Activated T-cell treated with anti-CD3 and anti-CD28 coated beads, Interleukin-2, amount 50 U/mL, for 72 hours (primary cell): ENCODE data around the gene UBE3C. TPM values are rescaled to one million over a fixed set of nuclear protein-coding genes. Genes with fewer than 3 reads are reported as not detected.
"Not testable (repeated sequence)": the region's sequence is repeated elsewhere in the genome, so short reads cannot be mapped to it uniquely, and the experiment has no call there.

Source experiments
- ATAC-seq, 2 donors: fragments of 150-1000 bp; cut with Tn5 transposase; replicated peaks in 1 of 2; 2 replicates each; pipeline ENCODE4 v1.10.0; 2021; ENCODE audit warnings: moderate library complexity in 2 of 2, mild to moderate bottlenecking in 1 of 2
- DNase-seq, 2 donors: peaks; one replicate each; pipeline ENCODE4 v3.0.0; 2021 to 2022; ENCODE audit warnings: mixed read lengths in 1 of 2
- H3K27ac Mint-ChIP-seq: one replicate; pipeline ENCODE4 v1.8.0; 2022; ENCODE audit warnings: mild to moderate bottlenecking, moderate library complexity, mixed read lengths
- H3K27me3 Mint-ChIP-seq: one replicate; pipeline ENCODE4 v1.8.0; 2022; ENCODE audit warnings: low read depth, mixed read lengths
- H3K36me3 Mint-ChIP-seq, 2 donors: one replicate each; pipeline ENCODE4 v1.8.0; 2022; ENCODE audit warnings: mixed read lengths in 2 of 2, mild to moderate bottlenecking in 1 of 2; ENCODE audit not compliant: insufficient read depth in 2 of 2
- H3K4me1 Mint-ChIP-seq: one replicate; pipeline ENCODE4 v1.8.0; 2022; ENCODE audit warnings: low read depth, mixed read lengths
- H3K4me3 Mint-ChIP-seq, 2 donors: one replicate each; pipeline ENCODE4 v1.8.0; 2022; ENCODE audit warnings: mild to moderate bottlenecking in 2 of 2, mixed read lengths in 2 of 2, moderate library complexity in 2 of 2
- H3K9me3 Mint-ChIP-seq, 2 donors: one replicate each; pipeline ENCODE4 v1.8.0; 2022; ENCODE audit warnings: mixed read lengths in 2 of 2
- total RNA-seq, 2 donors: library from RNA; stranded (reverse); gene quantifications; one replicate each; pipeline ENCODE4 v1.2.3, GENCODE V29; 2022

UBE3C gene
- total RNA-seq, 2 donors from 2014 or later, result 39.6 to 42.6 TPM

DNA sequence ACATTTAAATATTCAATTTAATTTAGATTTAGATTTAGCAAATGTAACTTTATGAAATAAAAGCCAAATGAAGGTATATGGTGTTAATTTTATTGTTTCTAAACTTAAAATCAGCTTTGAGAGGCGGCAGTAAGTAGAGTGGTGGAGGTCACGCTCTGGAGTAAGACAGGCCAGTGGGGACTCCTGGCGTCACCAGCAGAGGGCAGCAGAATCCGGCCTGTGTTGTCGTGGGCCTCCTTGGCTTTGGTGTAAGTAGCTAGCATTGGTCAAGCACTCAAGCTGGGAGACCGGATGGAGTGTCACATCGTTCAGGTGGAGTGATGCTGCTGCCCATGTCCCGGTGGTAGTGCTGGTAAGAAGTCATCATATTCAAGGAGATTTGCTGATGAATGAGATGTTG lies 99.4 kb downstream of the UBE3C start:
- no peaks in the 10 kb centered on the region for H3K27me3 Mint-ChIP-seq
- peaks cover 11 to 21% of the 10 kb centered on the region in 2 donors for H3K36me3 Mint-ChIP-seq
- H3K4me3 Mint-ChIP-seq, result no peak overlapping the region
- ATAC-seq (no peak), DNase-seq (no peak)
- H3K4me1 Mint-ChIP-seq, result no peaks in the 10 kb centered on the region
- no peak overlapping the region for H3K27ac Mint-ChIP-seq
- peaks cover 0 to 2% of the 10 kb centered on the region in 2 donors for H3K9me3 Mint-ChIP-seq

DNA sequence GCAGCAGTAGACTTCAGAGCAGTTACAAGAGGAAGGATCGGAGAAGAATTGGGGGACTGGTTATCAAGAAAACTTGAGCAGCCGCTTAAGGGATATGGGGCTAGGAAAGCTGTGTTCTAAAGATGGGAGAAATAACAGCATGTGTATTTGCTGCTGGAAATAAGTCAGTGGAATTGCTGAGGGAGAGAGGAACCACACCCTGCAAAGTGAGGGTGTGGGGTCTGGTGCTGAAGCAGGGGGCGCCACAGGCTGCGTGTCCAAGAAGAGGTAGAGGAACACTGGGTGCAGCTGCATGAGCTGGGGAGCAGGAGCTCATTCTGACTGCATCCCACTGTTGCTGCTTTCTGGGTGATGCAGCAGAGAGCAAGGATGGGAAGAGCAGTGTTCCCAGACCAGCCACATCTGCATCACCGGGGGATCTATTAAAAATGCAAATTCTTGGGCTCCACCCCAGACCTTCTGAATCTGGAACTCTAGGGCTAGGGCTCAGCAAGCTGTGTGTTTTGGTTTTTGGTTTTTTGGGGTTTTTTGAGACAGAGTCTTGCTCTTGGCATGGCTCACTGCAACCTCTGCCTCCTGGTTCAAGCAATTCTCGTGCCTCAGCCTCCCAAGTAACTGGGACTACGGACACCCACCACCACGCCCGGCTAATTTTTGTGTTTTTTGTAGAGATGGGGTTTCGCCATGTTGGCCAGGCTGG lies 101.0 kb downstream of the UBE3C start:
- Mint-ChIP-seq H3K9me3 (peaks cover 0 to 2% of the 10 kb centered on the region in 2 donors), H3K27me3 (no peaks in the 10 kb centered on the region), H3K4me1 (no peaks in the 10 kb centered on the region), H3K4me3 (no peak overlapping the region), H3K36me3 (peaks cover 11 to 18% of the 10 kb centered on the region in 2 donors), H3K27ac (no peak overlapping the region)
- DNase-seq (no peak), ATAC-seq (no peak)

DNA sequence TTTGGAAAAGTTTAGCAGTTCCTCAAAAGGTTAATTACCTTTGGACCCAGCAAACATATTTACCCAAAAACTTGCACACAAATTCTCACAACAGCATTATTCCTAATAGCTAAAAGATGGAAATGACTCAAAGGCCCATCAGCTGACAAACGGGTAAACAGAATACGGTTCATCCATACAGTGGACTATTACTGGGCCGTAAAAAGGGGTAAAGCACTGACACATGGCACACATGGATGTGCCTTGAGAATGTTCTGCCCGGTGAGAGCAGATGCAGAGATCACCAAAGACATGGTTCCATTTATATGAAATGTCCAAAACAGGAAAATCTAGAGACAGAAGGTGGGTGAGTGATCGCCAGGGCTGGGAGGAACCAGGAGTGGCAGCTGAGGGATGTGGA lies 102.9 kb downstream of the UBE3C start:
- Mint-ChIP-seq H3K9me3 (peaks cover 0 to 2% of the 10 kb centered on the region in 2 donors), H3K27me3 (no peaks in the 10 kb centered on the region), H3K27ac (no peak overlapping the region), H3K4me1 (no peaks in the 10 kb centered on the region), H3K4me3 (no peak overlapping the region), H3K36me3 (peaks cover 11 to 14% of the 10 kb centered on the region in 2 donors)
- ATAC-seq, result no peak
- DNase-seq, result no peak

DNA sequence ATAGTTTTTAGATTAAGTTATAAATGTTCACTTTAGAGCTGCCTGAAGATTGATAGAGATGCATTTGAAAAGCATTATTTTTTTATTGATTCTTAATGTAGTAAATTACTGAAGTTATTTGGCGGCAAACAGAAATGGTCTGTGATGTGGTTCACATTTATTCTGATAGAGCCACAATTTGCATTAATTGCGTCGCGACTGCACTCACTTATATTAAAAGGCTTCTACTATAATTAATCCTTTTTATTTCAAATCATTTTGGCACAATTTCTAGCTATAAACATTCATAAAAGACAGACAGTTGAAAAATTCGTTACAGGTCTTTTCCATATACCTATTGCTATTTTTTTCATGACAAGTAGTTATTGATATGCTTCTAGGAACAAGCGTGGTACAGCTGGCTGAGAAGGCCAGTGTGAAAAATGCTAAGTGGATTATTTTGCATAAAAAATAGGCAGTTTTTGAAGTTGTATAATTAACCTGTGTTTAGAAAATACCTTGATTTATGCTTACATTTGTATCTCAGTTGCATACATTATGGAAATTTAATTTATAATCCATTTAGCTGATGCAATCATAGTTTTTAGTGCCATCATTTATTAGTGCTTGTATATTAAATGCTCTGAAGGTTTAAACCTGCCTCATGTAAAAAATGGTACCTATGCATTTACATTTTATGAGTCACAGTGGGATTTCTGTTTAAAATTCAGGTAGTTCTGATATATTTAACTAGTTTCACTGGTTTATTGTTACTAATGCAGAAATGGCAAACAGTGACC lies 106.0 kb downstream of the UBE3C start:
- Mint-ChIP-seq H3K36me3 (peaks cover 0 to 3% of the 10 kb centered on the region in 2 donors), H3K27ac (no peak overlapping the region), H3K27me3 (no peaks in the 10 kb centered on the region), H3K4me1 (no peaks in the 10 kb centered on the region), H3K4me3 (no peak overlapping the region), H3K9me3 (no peaks in the 10 kb centered on the region)
- DNase-seq, result no peak
- ATAC-seq, result no peak

DNA sequence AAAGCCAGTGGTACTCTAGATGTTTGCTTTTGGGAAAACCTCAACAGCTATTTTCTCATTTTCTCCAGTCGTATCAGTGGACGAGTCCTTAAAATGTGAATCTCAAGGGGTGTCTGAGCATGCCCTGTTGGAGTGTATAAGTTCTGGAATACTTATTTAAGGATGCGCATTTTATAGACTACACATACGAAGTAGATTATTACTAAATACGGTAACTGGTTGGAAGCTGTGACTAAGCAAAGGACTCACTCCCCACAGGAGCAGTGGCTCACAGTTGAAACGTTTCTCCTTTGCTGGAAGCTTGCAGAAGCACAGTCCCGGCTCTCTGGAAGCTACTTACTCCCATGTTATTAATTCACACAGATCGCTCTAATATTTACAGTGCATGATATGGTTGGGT lies 107.3 kb downstream of the UBE3C start:
- peak overlapping the region; percentile 5 for H3K27ac Mint-ChIP-seq
- no peaks in the 10 kb centered on the region for H3K9me3 Mint-ChIP-seq
- no peaks in the 10 kb centered on the region for H3K27me3 Mint-ChIP-seq
- H3K4me1 Mint-ChIP-seq, result no peaks in the 10 kb centered on the region
- peaks cover 0 to 5% of the 10 kb centered on the region in 2 donors for H3K36me3 Mint-ChIP-seq
- ATAC-seq (no peak), DNase-seq (no peak)
- no peak overlapping the region for H3K4me3 Mint-ChIP-seq

DNA sequence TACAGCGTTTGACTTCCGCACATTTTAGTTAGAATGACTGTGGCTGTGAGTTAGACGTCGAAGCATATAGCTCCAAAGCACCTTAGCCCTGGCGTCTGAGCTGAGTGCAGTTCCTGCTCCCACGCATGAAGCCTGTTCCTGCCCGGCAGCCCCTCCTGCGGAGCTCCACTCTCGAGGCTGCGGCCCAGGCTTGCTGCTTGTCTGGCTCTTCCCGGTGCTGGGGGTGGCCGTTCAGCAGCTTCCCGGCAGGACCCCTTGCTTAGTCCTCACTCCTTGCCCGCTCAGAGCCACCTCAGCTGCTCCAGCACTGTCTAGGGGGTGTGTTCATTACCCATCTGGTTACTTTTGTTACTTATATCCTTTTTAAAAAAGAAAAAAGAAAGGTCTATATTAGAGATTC lies 109.9 kb downstream of the UBE3C start:
- Mint-ChIP-seq H3K27me3 (no peaks in the 10 kb centered on the region), H3K9me3 (no peaks in the 10 kb centered on the region), H3K4me3 (no peak overlapping the region), H3K4me1 (no peaks in the 10 kb centered on the region), H3K27ac (no peak overlapping the region), H3K36me3 (peaks cover 0 to 12% of the 10 kb centered on the region in 2 donors)
- no peak for ATAC-seq
- DNase-seq, result no peak

DNA sequence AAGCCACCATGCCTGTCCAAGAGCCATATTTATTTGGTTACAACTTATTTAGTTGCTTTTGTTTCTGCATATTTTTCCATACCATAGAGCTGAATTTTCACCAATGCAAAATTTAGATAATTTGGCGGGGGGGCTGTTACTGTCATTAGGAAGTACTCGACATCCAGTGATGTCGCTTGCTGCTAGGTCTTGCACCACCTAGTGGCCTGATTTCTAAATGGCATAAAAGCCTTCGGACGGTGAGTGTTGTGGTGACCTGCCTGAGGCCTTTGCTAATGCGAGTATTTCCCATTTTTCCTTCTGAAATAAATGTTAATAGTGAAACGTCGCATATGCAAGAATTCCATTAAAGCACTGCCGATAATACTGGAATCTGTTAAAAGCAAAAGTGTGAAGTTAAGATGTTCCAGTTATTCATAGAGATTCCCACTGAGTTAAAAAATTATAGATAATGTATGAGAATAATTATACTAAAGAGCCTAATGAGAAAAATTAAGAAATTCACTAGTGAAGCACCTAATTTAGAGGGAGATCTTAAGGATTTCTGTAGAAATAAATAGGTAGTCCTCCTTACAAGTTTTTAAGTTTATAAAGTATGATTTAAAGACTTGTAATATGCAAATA lies 112.0 kb downstream of the UBE3C start:
- no peak overlapping the region for H3K4me3 Mint-ChIP-seq
- H3K4me1 Mint-ChIP-seq, result no peaks in the 10 kb centered on the region
- peak in 1 of 2 donors; percentile 52 for ATAC-seq
- no peaks in the 10 kb centered on the region for H3K27me3 Mint-ChIP-seq
- H3K9me3 Mint-ChIP-seq, result no peaks in the 10 kb centered on the region
- peaks cover 0 to 16% of the 10 kb centered on the region in 2 donors for H3K36me3 Mint-ChIP-seq
- H3K27ac Mint-ChIP-seq, result no peak overlapping the region
- peak; percentile 48 to 53 for DNase-seq

DNA sequence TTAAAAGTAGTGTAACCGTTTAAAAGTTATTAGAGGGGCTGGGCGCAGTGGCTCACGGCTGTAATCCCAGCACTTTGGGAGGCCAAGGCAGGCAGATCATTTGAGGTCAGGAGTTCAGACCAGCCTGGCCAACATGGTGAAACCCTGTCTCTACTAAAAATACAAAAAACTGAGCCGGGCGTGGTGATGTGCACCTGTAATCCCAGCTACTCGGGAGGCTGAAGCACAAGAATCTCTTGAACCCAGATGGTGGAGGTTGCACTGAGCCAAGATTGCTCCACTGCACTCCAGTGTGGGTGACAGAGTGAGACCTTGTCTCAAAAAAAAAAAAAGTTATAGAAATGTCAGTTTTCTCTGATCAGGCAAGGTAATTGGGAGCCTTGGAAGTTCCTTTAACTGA lies 113.1 kb downstream of the UBE3C start:
- not testable (repeated sequence) for H3K9me3 Mint-ChIP-seq, DNase-seq, ATAC-seq, H3K4me1 Mint-ChIP-seq, H3K27me3 Mint-ChIP-seq, H3K4me3 Mint-ChIP-seq, H3K27ac Mint-ChIP-seq
- peaks cover 0 to 19% of the 10 kb centered on the region in 2 donors for H3K36me3 Mint-ChIP-seq

DNA sequence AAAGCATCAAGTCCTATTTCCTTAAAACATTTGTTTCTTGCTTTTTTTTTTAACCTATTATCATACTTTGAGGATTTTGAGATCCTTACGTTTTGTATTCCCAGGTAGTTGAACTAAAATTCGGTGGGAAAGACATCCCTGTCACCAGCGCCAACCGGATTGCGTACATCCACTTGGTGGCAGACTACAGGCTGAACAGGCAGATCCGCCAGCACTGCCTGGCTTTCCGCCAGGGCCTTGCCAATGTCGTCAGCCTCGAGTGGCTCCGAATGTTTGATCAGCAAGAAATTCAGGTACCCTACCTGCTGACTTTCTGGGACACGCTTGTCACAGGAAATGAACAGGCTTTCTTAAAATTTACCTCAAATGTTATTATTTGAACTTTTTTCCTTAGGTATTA lies 115.1 kb downstream of the UBE3C start:
- no peak overlapping the region for H3K27ac Mint-ChIP-seq
- H3K36me3 Mint-ChIP-seq, result peaks cover 0 to 20% of the 10 kb centered on the region in 2 donors
- H3K4me3 Mint-ChIP-seq, result no peak overlapping the region
- DNase-seq, result no peak
- H3K4me1 Mint-ChIP-seq, result no peaks in the 10 kb centered on the region
- ATAC-seq, result no peak
- no peaks in the 10 kb centered on the region for H3K9me3 Mint-ChIP-seq
- H3K27me3 Mint-ChIP-seq, result no peaks in the 10 kb centered on the region

DNA sequence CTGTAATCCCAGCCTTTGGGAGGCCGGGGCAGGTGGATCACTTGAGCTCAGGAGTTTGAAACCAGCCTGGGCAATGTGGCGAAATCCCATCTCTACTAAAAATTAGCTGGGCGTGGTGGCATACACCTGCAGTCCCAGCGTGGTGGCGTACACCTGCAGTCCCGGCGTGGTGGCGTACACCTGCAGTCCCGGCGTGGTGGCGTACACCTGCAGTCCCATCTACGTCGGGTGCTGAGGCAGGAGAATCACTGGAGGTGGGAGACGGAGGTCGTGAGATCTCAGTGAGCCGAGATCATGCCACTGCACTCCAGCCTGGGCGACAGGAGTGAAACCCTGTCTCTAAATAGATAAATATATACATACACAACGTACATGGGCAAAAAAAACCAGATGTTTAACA lies 116.1 kb downstream of the UBE3C start:
- H3K4me1 Mint-ChIP-seq, H3K27ac Mint-ChIP-seq, H3K27me3 Mint-ChIP-seq, H3K4me3 Mint-ChIP-seq, DNase-seq, H3K9me3 Mint-ChIP-seq, ATAC-seq: not testable (repeated sequence)
- H3K36me3 Mint-ChIP-seq, result peaks cover 0 to 22% of the 10 kb centered on the region in 2 donors

DNA sequence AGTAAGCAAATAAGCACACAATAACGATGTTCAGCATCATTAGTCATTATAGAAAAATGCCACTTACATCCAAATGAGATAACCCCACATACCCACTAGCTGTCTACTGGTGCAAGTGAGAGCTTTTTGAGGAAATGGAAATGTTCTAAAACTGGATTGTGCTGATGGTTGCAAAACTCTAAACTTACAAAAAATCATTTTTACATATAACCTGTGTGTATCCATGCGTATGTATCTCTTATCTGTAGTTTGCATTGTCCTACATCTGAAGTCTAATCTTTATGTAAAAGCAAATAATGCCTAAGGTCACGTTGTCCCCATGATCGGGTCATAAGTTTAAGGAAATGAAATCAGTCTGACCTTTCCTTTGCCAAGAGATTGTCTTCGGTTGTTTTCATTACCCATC lies 116.5 kb downstream of the UBE3C start:
- DNase-seq, result no peak
- no peak overlapping the region for H3K4me3 Mint-ChIP-seq
- peaks cover 0 to 21% of the 10 kb centered on the region in 2 donors for H3K36me3 Mint-ChIP-seq

DNA sequence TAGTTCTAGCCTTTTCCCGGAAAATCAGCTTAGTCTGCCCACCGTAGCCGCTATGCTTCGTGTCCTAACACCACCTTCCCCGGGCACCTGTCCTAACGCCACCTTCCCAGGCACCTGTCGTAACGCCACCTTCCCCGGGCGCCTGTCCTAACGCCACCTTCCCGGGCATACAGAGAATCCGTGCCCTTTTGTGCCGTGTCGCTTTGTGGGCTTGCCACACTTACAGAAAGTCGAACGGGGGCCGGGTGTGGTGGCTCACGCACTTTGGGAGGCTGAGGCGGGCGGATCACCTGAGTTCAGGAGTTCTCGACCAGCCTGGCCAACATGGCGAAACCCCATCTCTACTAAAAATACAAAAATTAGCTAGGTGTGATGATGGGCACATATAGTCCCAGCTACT lies 124.4 kb downstream of the UBE3C start:
- DNase-seq, result no peak
- Mint-ChIP-seq H3K4me3 (no peak overlapping the region), H3K4me1 (no peaks in the 10 kb centered on the region), H3K27ac (no peak overlapping the region), H3K9me3 (no peaks in the 10 kb centered on the region), H3K27me3 (no peaks in the 10 kb centered on the region), H3K36me3 (peaks cover 3 to 17% of the 10 kb centered on the region in 2 donors)
- ATAC-seq, result no peak

More for the DNA sequence above, 116.5 kb downstream of the UBE3C start:
- Mint-ChIP-seq H3K4me1 (no peaks in the 10 kb centered on the region), H3K27me3 (no peaks in the 10 kb centered on the region), H3K9me3 (no peaks in the 10 kb centered on the region), H3K27ac (no peak overlapping the region)
- no peak for ATAC-seq

DNA sequence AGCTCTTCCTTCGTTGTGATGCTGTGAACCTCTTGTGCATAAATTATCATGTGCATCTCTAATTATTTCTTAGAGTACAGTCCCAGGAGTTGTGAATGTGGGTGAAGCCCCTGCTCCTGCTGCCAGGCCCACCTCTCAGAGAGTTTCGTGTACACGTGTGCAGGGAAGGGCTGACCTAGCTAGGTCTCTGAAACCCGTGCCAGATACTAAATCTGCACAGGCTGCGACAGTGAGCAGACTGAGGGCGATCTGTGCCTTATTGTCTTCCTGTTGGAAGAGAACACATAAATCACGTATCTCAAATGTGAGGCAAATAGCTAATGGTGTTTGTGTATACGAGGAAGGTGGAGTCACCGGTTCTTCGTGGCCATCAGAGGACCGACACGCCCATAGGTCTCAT lies 126.3 kb downstream of the UBE3C start:
- Mint-ChIP-seq H3K9me3 (no peaks in the 10 kb centered on the region), H3K4me1 (no peaks in the 10 kb centered on the region), H3K27ac (no peak overlapping the region), H3K27me3 (no peaks in the 10 kb centered on the region), H3K36me3 (peaks cover 5 to 23% of the 10 kb centered on the region in 2 donors), H3K4me3 (no peak overlapping the region)
- DNase-seq, result no peak
- no peak for ATAC-seq
